Stomach (tissue), 9 donors: ENCODE data around the gene DIDO1. TPM values are rescaled to one million over a fixed set of nuclear protein-coding genes. Genes with fewer than 3 reads are reported as not detected.

Source experiments
- DNase-seq, 2 donors: peaks; one replicate each; pipeline versions ENCODE4 v3.0.0 to v3.0.0-alpha.2; 2013 to 2019
- H3K27ac ChIP-seq, 5 donors: fragments of 200-600 bp in 4 of 5; sonication (generic) in 4 of 5; one replicate each; pipeline ENCODE4 v1.5.1; 2013 to 2019; ENCODE audit warnings: mild to moderate bottlenecking in 1 of 5, moderate library complexity in 1 of 5
- H3K27me3 ChIP-seq, 3 donors: fragments of 200-600 bp; sonication (generic); one replicate each; pipeline ENCODE4 v1.5.1; 2017 to 2019; ENCODE audit warnings: mixed run types in 1 of 3
- H3K36me3 ChIP-seq, 4 donors: fragments of 200-600 bp; sonication (generic); 1 replicate in 3 of 4; 2 replicates in 1 of 4; pipeline ENCODE4 v1.5.1; 2016 to 2019
- H3K4me1 ChIP-seq, 4 donors: fragments of 200-600 bp; sonication (generic); one replicate each; pipeline ENCODE4 v1.5.1; 2016 to 2019
- H3K4me3 ChIP-seq, 4 donors: fragments of 200-600 bp; sonication (generic) in 3 of 4; one replicate each; pipeline ENCODE4 v1.5.1; 2016 to 2019; ENCODE audit warnings: mild to moderate bottlenecking in 1 of 4
- H3K9me3 ChIP-seq, 4 donors: fragments of 200-600 bp; sonication (generic); one replicate each; pipeline ENCODE4 v1.5.1; 2016 to 2019
- CTCF ChIP-seq, 7 experiments: fragments of 450-650 bp in 4 of 7; fragments of 200-600 bp in 3 of 7; sonication (generic) in 3 of 7; IDR thresholded peaks; one replicate each; pipeline ENCODE4 v1.5.1; 2016 to 2019; ENCODE audit warnings: antibody characterized with exemption in 7 of 7, control low read depth in 2 of 7, mild to moderate bottlenecking in 1 of 7
- EP300 ChIP-seq: sonication (generic); formaldehyde crosslinking; IDR thresholded peaks from one replicate; pipeline ENCODE4 v1.6.1; 2017; ENCODE audit warnings: antibody characterized with exemption
- POLR2A ChIP-seq, 4 donors: fragments of 450-650 bp; IDR thresholded peaks; one replicate each; pipeline ENCODE4 v1.6.1; 2016; ENCODE audit warnings: antibody characterized with exemption in 4 of 4, control low read depth in 2 of 4, mild to moderate bottlenecking in 1 of 4, moderate library complexity in 1 of 4
- POLR2AphosphoS5 ChIP-seq, 3 donors: sonication (generic); formaldehyde crosslinking; IDR thresholded peaks; one replicate each; pipeline ENCODE4 v1.6.1; 2016; ENCODE audit warnings: antibody characterized with exemption in 3 of 3
- WGBS, 5 donors: extraction: QIAGEN DNeasy Blood & Tissue Kit in 3 of 5; methylation state at CpG; one replicate each; pipeline versions ENCODE4 v1.1.5 to v1.1.7; 2013 to 2018; 5-methylcytosine and 5-hydroxymethylcytosine counted together
- intact Hi-C: fragments of 100-400 bp; cut with DNase I; formaldehyde crosslinking; loops from one replicate; pipeline ENCODE4 v1.15.1; 2023; ENCODE audit warnings: low total_unique reads
- polyA plus RNA-seq, 3 donors: library from polyadenylated mRNA; stranded (reverse); fragments of 200-250 nt; gene quantifications; one replicate each; pipeline ENCODE4 v1.2.3, GENCODE V29; 2013
- total RNA-seq, 5 donors: library from RNA; depleted of rRNA; stranded (reverse); fragments of >200 nt; gene quantifications; one replicate each; pipeline versions ENCODE4 v1.1.0 to v1.2.3, GENCODE V29; 2014 to 2016
- donor health status: healthy with polysubstance abuse.
- donor health status: Bipolar disorder and iron deficiency.
- donor health status: healthy.

The DIDO1 gene
- total and polyA plus RNA-seq, 8 donors: 8.1 to 117 (median 57.7) TPM

- intact Hi-C loops: loop anchor here (10.0 kb wide), 1 partner anchor 125 kb away; the partner anchor contains the start of gene BHLHE23
- no peak for DNase-seq
- peaks cover 21 to 36% (median 32%) of the 10 kb centered on the region in 4 donors for H3K36me3 ChIP-seq
- no peak for TF ChIP-seq POLR2A (IDR thresholded peaks at IDR 0.05)
- no peaks in the 10 kb centered on the region for H3K9me3 ChIP-seq
- WGBS, 5 donors: 70 to 84% (median 78%) methylated on average over 76 to 80 of the region's 80 CpGs
- H3K4me3 ChIP-seq: no peak overlapping the region
- no peaks in the 10 kb centered on the region for H3K27me3 ChIP-seq
- no peak overlapping the region for H3K27ac ChIP-seq
- H3K4me1 ChIP-seq: peaks cover 13 to 27% (median 23%) of the 10 kb centered on the region in 4 donors
These were observed 46.8 kb downstream of the DIDO1 start for GRCh38 chr20:62879275-62880146.

GRCh38 chr20:62878244-62879038, 47.9 kb downstream of the DIDO1 start:
- H3K4me1 ChIP-seq: peaks cover 13 to 36% (median 27%) of the 10 kb centered on the region in 4 donors
- H3K36me3 ChIP-seq: peaks cover 21 to 36% (median 32%) of the 10 kb centered on the region in 4 donors
- TF ChIP-seq EP300 (no peak), POLR2A (IDR thresholded peaks at IDR 0.05) (no peak), POLR2AphosphoS5 (IDR thresholded peaks at IDR 0.05) (no peak), CTCF (IDR thresholded peaks at IDR 0.05) (no peak)
- no peak for DNase-seq
- no peaks in the 10 kb centered on the region for H3K9me3 ChIP-seq
- 85 to 87% (median 86%) methylated on average over 20 of the region's 20 CpGs for WGBS, 5 donors
- intact Hi-C loops: loop anchor here (10.0 kb wide), 1 partner anchor 126 kb away; the partner anchor contains the start of gene BHLHE23
- no peaks in the 10 kb centered on the region for H3K27me3 ChIP-seq
- H3K27ac ChIP-seq: no peak overlapping the region
- no peak overlapping the region for H3K4me3 ChIP-seq

GRCh38 chr20:62876902-62877816, 49.1 kb downstream of the DIDO1 start:
- Histone ChIP-seq H3K4me1 (peaks cover 13 to 36% (median 28%) of the 10 kb centered on the region in 4 donors), H3K9me3 (no peaks in the 10 kb centered on the region), H3K27me3 (no peaks in the 10 kb centered on the region), H3K36me3 (peaks cover 18 to 36% (median 29%) of the 10 kb centered on the region in 4 donors), H3K4me3 (no peak overlapping the region), H3K27ac (peak overlapping the region in 4 of 5 donors; percentile 68 to 82 (median 72))
- peak in 1 of 2 donors; percentile 85 for DNase-seq
- TF ChIP-seq EP300: no peak
- TF ChIP-seq CTCF (IDR thresholded peaks at IDR 0.05): no peak
- TF ChIP-seq POLR2AphosphoS5 (IDR thresholded peaks at IDR 0.05): peak in 1 of 3 donors; percentile 3
- WGBS, 5 donors: 59 to 67% (median 62%) methylated on average over 9 to 48 of the region's 48 CpGs
- intact Hi-C loops: loop anchor here (10.0 kb wide), 1 partner anchor 128 kb away; the partner anchor contains the start of gene BHLHE23

GRCh38 chr20:62876501-62876901, 49.8 kb downstream of the DIDO1 start:
- no peak for DNase-seq
- WGBS, 5 donors: 71 to 80% (median 74%) methylated on average over 11 to 13 of the region's 13 CpGs
- peaks cover 13 to 36% (median 28%) of the 10 kb centered on the region in 4 donors for H3K4me1 ChIP-seq
- intact Hi-C loops: loop anchor here (10.0 kb wide), 1 partner anchor 128 kb away; the partner anchor contains the start of gene BHLHE23
- H3K36me3 ChIP-seq: peaks cover 12 to 29% (median 23%) of the 10 kb centered on the region in 4 donors
- no peak overlapping the region for H3K4me3 ChIP-seq
- TF ChIP-seq CTCF (IDR thresholded peaks at IDR 0.05) (no peak), POLR2A (IDR thresholded peaks at IDR 0.05) (no peak), POLR2AphosphoS5 (IDR thresholded peaks at IDR 0.05) (no peak), EP300 (no peak)
- no peaks in the 10 kb centered on the region for H3K27me3 ChIP-seq
- no peaks in the 10 kb centered on the region for H3K9me3 ChIP-seq
- peak overlapping the region in 4 of 5 donors; percentile 68 to 82 (median 72) for H3K27ac ChIP-seq
